ENCODE measurements around the gene BBOX1.

Gene BBOX1

GRCh38 chr11:27025957-27026733 is 14.5 kb upstream of the BBOX1 start:
- no peak for DNase-seq

- no peak for DNase-seq
Measured at GRCh38 chr11:27028561-27028965, 12.1 kb upstream of the BBOX1 start.

DNA sequence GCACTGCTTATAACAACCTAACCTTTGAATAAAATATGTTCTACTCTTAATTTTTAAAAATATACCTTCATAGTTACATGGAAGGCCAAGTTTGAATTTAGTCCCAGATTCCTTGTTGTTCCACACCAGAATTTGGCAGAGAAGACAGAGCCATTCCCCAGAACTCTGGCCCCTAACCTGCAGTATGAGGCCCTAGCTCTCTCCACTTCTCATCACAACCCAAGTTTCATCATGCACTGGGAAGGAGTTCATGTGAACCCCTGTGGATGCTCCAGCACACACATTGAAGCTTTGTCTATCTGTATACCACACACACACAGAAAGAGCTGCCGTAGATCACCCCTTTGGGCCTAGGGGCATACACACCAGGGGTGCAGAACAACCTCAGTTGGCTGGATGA is 10.6 kb upstream of the BBOX1 start:
- no peak for DNase-seq

GRCh38 chr11:27031754-27032153 is 8.9 kb upstream of the BBOX1 start:
- DNase-seq = no peak

DNA sequence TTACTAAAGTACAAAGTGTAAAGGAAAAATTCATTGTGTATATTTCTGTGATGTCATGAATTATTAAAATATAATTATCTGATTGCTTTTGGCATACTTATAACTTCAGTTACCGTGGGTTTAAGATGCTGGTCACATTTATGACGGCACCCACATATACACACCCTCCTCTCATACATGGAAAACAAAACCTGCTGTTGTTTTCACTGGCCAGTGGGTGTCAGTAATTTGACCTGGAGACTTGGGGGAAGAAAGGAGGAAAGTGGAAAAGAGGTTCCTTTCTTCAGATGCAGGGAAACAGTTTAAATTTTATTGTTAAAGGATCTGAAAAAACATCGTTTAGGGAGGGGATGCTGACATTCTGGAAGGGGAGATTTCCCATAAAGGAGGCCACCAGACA is 742 bp upstream of the BBOX1 start:
- peak; percentile 56 for DNase-seq

- DNase-seq = peak; percentile 46
Measured at GRCh38 chr11:27041141-27041899, 705 bp downstream of the BBOX1 start.

DNA sequence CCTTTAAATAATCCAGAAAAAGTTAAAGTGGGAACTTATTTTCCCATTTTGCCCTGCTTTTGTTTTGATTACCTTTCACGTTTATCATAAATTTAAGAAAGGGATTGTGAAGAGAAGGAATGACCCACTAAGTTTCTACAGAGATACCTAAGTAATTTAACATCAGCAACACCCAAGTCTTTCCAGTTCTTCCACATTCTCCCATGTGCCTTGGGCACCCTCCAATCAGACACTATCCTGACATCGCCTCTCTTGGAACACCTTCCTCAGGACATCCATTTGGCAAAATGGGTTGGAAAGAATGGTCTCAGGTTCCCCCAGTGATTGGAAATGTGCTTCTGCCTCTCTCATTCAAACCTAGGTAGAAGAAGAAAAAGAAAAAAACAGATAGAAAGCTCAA is 6.3 kb downstream of the BBOX1 start:
- DNase-seq = no peak

- no peak for DNase-seq
Measured at GRCh38 chr11:27052668-27053067, 12.1 kb downstream of the BBOX1 start.

DNA sequence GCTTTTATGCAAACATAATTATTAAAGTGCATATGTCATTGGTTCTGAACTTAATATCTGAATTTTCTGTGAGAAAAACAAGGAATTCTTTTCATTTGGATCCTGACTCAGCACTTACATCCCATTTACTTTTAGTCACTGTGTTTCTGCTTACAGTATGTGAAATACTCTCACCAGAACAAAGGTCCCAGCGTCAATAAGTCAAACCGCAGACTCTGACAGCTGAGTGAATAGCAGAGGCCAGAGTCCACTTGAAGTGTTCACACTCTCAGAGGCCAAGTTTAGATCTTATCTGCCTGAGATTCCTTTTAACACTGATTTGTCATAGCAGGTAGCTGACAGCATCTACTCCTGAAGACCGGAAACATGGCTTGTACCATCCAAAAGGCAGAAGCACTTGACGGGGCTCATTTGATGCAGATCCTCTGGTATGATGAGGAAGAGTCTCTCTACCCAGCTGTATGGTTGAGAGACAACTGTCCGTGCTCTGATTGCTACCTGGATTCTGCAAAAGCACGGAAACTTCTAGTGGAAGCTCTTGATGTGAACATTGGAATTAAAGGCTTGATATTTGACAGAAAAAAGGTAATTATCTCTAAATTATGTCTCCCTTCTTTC is 14.6 kb downstream of the BBOX1 start:
- no peak for DNase-seq

- DNase-seq = no peak
Measured at GRCh38 chr11:27057091-27057780, 16.6 kb downstream of the BBOX1 start.

DNA sequence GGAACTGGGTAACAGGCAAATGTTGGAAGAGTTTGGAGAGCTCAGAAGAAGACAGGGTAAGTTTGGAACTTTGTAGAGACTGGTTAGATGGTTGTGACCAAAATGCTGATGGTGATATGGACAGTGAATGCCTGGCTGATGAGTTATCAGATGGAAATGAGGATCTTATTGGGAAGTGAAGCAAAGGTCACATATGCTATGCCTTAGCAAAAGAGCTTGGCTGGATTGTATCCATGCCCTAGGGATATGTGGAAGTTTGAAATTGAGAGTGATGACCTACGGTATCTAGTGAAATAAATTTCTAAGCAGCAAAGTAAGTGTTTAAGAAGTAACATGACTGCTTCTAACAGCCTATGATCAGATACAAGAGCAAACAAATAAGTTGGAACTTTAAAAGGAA is 17.8 kb downstream of the BBOX1 start:
- no peak for DNase-seq

DNA sequence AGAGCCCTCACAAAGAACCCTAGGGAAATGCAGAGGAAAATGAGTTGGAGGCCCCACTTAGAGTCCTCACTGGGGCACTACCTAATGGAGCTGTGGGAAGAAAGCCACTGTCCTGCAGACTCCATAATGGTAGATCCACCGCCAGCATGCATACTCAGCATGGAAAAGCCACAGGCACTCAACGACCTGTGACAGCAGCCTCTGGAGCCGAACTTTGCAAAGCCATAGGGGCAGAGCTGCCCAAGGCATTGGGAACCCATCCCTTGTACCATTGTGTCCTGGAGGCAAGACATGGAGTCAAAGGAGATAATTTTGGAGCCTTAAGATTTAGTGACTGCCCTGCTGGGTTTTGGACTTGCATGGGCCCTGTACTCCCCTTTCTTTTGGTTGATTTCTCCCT is 18.8 kb downstream of the BBOX1 start:
- DNase-seq = no peak

DNA sequence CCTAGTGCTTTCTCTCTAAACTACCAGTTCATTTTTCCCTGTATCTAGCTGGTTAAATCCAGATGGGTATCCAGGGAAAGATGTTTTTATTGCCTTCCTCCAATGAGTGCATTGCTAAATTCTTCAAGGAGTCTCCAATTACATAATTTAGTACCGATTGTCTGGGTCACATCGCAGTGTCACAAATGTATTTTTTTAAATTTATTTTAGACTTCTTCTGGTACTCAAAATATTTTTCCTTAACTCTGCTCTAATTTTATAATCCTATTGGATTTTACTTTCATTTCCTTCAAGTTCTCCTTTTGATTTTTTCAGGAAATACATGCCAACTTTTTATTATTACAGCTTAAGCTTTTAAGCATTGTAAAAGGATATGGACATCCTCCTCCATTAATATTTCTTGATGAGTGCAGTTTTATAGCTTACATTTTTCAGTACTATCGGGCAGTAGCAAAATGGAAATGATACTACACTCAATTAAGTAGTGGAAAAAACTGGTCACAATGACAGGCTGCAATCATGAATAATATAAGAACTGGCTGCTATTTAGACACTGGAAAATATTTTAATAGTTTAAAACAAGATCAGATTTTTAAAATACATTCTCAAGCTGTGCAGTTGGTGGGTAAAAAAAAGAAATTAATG is 20.3 kb downstream of the BBOX1 start:
- no peak for DNase-seq

DNA sequence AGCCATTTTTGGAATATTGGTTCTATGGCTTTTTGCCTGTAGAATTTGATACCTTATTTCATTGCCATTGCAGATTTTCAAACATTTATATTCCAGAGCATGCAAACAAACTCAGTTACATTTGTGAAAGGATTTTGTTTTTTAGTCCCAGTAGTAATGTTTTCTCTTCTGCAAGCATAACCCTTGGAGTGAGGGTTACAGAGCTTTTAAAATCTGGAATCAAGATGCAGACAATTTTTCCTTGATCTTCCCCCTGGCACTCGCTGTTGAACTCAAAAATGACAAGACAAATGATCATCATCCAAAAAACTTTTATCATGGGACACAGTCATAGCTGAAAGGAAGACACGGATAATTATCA is 20.8 kb downstream of the BBOX1 start:
- no peak for DNase-seq

DNA sequence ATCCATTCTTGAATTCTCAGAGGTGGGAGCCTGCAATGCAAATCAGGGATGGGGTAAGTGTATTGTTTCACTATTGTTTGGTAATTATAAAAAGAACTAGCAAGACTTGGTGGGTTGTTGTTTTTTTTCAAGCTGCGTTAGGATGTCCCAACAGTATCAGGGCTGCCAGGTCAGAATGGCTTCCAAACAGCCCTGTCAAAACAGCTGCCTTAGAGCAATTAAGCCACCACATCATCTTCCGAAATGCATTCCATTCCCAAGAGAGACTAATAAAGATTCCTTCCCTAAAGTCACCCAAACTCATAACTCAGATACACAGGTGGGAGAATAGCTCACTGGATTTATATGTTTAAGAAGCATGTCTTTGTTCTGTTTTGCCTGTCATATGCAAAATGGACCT is 23.5 kb downstream of the BBOX1 start:
- DNase-seq = no peak

DNA sequence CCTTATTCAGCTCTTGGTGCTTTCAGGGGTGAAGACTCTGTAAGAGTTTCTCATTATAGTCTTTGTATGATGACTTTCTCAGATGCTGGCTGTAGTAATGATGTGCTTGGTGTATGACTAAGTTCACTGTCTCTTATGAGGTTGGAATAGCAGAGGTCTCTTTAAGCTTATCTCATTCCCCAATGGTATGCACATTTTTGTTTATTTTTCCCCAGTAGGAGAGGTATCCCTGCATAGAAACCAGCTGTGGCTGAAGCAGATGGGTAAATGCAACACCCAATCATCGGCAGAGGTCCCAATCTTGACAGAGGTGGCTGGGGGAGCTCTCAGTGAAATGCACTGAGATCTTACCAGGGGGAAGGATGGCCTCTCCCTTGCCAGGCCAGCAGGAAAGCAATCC is 34.6 kb downstream of the BBOX1 start:
- DNase-seq = peak; percentile 61

- DNase-seq = peak; percentile 28
Measured at GRCh38 chr11:27075655-27076054, 35.0 kb downstream of the BBOX1 start.

DNA sequence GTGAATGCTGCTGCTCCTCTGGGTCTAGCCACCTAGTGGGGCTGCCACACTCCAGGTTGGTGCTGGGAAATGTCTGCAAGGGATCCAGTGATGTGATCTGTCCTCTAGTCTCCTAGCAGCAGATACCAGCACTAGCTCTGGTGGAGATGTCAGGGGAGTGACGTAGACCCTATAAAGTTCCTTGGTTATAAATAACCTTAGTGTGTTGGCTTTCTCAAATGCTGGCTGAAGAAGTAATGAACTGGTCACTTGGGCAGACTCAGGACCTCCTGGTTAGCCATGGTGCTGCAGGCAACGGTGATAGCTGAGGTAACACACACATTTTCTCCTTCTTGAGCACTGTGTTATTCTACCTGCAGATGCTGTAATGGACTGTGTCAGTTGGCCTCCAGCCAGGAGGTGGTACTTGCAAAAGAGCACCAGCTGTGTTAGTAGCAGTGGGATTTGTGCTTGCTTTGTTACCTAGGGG is 35.5 kb downstream of the BBOX1 start:
- peak; percentile 96 for DNase-seq

DNA sequence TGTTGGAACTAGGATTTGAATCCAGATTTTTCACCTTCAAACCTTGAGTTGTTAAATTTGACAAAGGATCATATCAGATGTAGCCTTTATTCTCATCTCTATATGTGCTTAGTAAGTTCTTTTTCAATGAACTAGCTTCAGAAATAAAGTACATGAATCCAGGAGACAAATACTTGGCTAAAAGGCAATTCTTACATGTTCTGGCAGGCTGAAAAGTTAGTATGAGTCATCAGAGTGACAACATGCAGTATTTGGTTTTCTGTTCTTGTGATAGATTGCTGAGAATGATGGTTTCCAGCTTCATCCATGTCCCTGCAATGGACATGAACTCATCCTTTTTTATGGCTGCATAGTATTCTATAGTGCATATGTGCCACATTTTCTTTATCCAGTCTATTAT is 40.4 kb downstream of the BBOX1 start:
- no peak for DNase-seq

GRCh38 chr11:27083241-27083640 is 42.6 kb downstream of the BBOX1 start:
- DNase-seq = no peak

DNA sequence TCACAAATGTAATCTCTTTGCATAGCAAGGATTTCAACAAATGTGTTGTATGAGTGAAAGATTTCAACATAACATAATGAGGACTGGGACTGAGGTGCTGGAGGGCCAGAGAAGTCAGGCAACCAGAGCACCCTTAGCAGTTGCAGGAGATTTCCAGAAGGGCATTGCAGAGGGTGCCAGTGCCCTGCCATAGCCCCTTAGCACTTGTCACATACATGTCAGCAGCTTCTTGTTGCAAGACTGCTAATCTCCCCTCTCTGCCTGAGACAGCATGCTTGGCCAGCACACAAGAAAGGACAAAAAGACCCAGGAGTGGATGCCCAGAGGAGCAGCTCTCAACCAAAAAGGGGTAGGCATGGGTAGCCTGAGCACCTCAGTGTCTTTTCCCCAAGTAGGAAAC is 43.2 kb downstream of the BBOX1 start:
- no peak for DNase-seq

- peak; percentile 11 for DNase-seq
Measured at GRCh38 chr11:27084518-27084917, 43.9 kb downstream of the BBOX1 start.

- no peak for DNase-seq
Measured at GRCh38 chr11:27085111-27085510, 44.5 kb downstream of the BBOX1 start.

Data from NCI-H69 (cell line).